KOPT-K1 (cell line): Measurements from ENCODE around the gene CDC27.
"Not testable (repeated sequence)": the region's sequence is repeated elsewhere in the genome, so short reads cannot be mapped to it uniquely, and the experiment has no call there.

Experiments
- H3K27ac ChIP-seq: fragments of 200-600 bp; sonication (generic); 2 replicates; pipeline ENCODE4 v1.5.1; 2016; ENCODE audit warnings: antibody characterized with exemption, mild to moderate bottlenecking, low read depth, low read length; ENCODE audit not compliant: poor library complexity, severe bottlenecking
- H3K36me3 ChIP-seq: fragments of 200-600 bp; sonication (generic); 2 replicates; pipeline ENCODE4 v1.5.1; 2017; ENCODE audit warnings: antibody characterized with exemption, mild to moderate bottlenecking, low read length, moderate library complexity; ENCODE audit not compliant: insufficient read depth
- H3K9me3 ChIP-seq: fragments of 200-600 bp; sonication (generic); 2 replicates; pipeline ENCODE4 v1.5.1; 2017; ENCODE audit warnings: antibody characterized with exemption, low read length, mild to moderate bottlenecking; ENCODE audit not compliant: insufficient read depth, poor library complexity, severe bottlenecking

The CDC27 gene

GRCh38 chr17:47164263-47164662 is 24.8 kb downstream of the CDC27 start:
- Histone ChIP-seq H3K27ac (no peak overlapping the region), H3K9me3 (no peaks in the 10 kb centered on the region), H3K36me3 (peaks cover 100% of the 10 kb centered on the region)

- no peaks in the 10 kb centered on the region for H3K9me3 ChIP-seq
- no peak overlapping the region for H3K27ac ChIP-seq
- H3K36me3 ChIP-seq = peaks cover 100% of the 10 kb centered on the region
Measured at GRCh38 chr17:47162013-47162622, 27.0 kb downstream of the CDC27 start.

GRCh38 chr17:47159315-47159714 is 29.8 kb downstream of the CDC27 start:
- H3K36me3 ChIP-seq = peaks cover 99% of the 10 kb centered on the region

GRCh38 chr17:47145351-47145750 is 43.7 kb downstream of the CDC27 start:
- no peak overlapping the region for H3K27ac ChIP-seq
- H3K9me3 ChIP-seq = no peaks in the 10 kb centered on the region
- peaks cover 99% of the 10 kb centered on the region for H3K36me3 ChIP-seq

More at GRCh38 chr17:47159315-47159714, 29.8 kb downstream of the CDC27 start:
- H3K9me3 ChIP-seq = no peaks in the 10 kb centered on the region
- H3K27ac ChIP-seq = no peak overlapping the region

GRCh38 chr17:47135235-47135634 is 53.9 kb downstream of the CDC27 start:
- Histone ChIP-seq H3K9me3 (no peaks in the 10 kb centered on the region), H3K36me3 (peaks cover 96% of the 10 kb centered on the region), H3K27ac (no peak overlapping the region)

- H3K27ac ChIP-seq, H3K9me3 ChIP-seq: not testable (repeated sequence)
- H3K36me3 ChIP-seq = peaks cover 96% of the 10 kb centered on the region
Measured at GRCh38 chr17:47134354-47134753, 54.7 kb downstream of the CDC27 start.

- Histone ChIP-seq H3K27ac (no peak overlapping the region), H3K9me3 (no peaks in the 10 kb centered on the region), H3K36me3 (peaks cover 96% of the 10 kb centered on the region)
Measured at GRCh38 chr17:47131761-47132160, 57.3 kb downstream of the CDC27 start.

- not testable (repeated sequence) for H3K9me3 ChIP-seq, H3K27ac ChIP-seq
- H3K36me3 ChIP-seq = peaks cover 99% of the 10 kb centered on the region
Measured at GRCh38 chr17:47126835-47127234, 62.3 kb downstream of the CDC27 start.

- H3K27ac ChIP-seq = not testable (repeated sequence)
Measured at GRCh38 chr17:47123262-47123661, 65.8 kb downstream of the CDC27 start.

GRCh38 chr17:47120521-47121095 is 68.5 kb downstream of the CDC27 start:
- H3K36me3 ChIP-seq = peaks cover 92% of the 10 kb centered on the region
- no peak overlapping the region for H3K27ac ChIP-seq
- H3K9me3 ChIP-seq = no peaks in the 10 kb centered on the region

More at GRCh38 chr17:47123262-47123661, 65.8 kb downstream of the CDC27 start:
- not testable (repeated sequence) for H3K9me3 ChIP-seq
- peaks cover 100% of the 10 kb centered on the region for H3K36me3 ChIP-seq

- no peaks in the 10 kb centered on the region for H3K9me3 ChIP-seq
- peaks cover 85% of the 10 kb centered on the region for H3K36me3 ChIP-seq
- no peak overlapping the region for H3K27ac ChIP-seq
Measured at GRCh38 chr17:47119746-47120520, 69.2 kb downstream of the CDC27 start.

- Histone ChIP-seq H3K27ac (no peak overlapping the region), H3K9me3 (no peaks in the 10 kb centered on the region), H3K36me3 (peaks cover 60% of the 10 kb centered on the region)
Measured at GRCh38 chr17:47117386-47117785, 71.7 kb downstream of the CDC27 start.

GRCh38 chr17:47106130-47106529 is 83.0 kb downstream of the CDC27 start:
- Histone ChIP-seq H3K27ac (no peak overlapping the region), H3K9me3 (no peaks in the 10 kb centered on the region), H3K36me3 (no peaks in the 10 kb centered on the region)

- H3K27ac ChIP-seq, H3K36me3 ChIP-seq, H3K9me3 ChIP-seq: not testable (repeated sequence)
Measured at GRCh38 chr17:47105246-47105645, 83.8 kb downstream of the CDC27 start.

GRCh38 chr17:47102914-47103313 is 86.2 kb downstream of the CDC27 start:
- H3K9me3 ChIP-seq = no peaks in the 10 kb centered on the region
- no peak overlapping the region for H3K27ac ChIP-seq
- no peaks in the 10 kb centered on the region for H3K36me3 ChIP-seq
